Transverse colon (tissue), 4 donors: ENCODE measurements around the gene OLFM1. TPM values are rescaled to one million over a fixed set of nuclear protein-coding genes. Genes with fewer than 3 reads are reported as not detected.

Source experiments
- DNase-seq: peaks from one replicate; pipeline ENCODE4 v3.0.0-alpha.2; 2019
- H3K27ac ChIP-seq, 4 donors: fragments of 200-600 bp; sonication (generic); 2 replicates each; pipeline ENCODE4 v1.5.1; 2016 to 2018; ENCODE audit warnings: inconsistent platforms in 4 of 4
- H3K27me3 ChIP-seq: fragments of 200-600 bp; sonication (generic); 2 replicates; pipeline ENCODE4 v1.5.1; 2017; ENCODE audit warnings: inconsistent platforms
- H3K36me3 ChIP-seq, 4 donors: fragments of 200-600 bp; sonication (generic); 2 replicates each; pipeline ENCODE4 v1.5.1; 2017 to 2019; ENCODE audit warnings: inconsistent platforms in 4 of 4
- H3K4me1 ChIP-seq, 4 donors: fragments of 200-600 bp; sonication (generic); 2 replicates each; pipeline ENCODE4 v1.5.1; 2017 to 2020; ENCODE audit warnings: inconsistent platforms in 4 of 4
- H3K4me3 ChIP-seq, 4 donors: fragments of 200-600 bp; sonication (generic); 1 replicate in 1 of 4; 2 replicates in 3 of 4; pipeline versions ENCODE4 v1.5.1 to v1.6.1; 2017 to 2019; ENCODE audit warnings: inconsistent platforms in 4 of 4
- H3K9me3 ChIP-seq, 2 donors: fragments of 200-600 bp; sonication (generic); 2 replicates each; pipeline ENCODE4 v1.5.1; 2017 to 2019; ENCODE audit warnings: inconsistent platforms in 2 of 2
- CTCF ChIP-seq, 5 experiments: fragments of 200-600 bp in 3 of 5; fragments of 450-650 bp in 2 of 5; sonication (generic) in 3 of 5; IDR thresholded peaks; 1 replicate in 2 of 5; 2 replicates in 3 of 5; pipeline ENCODE4 v1.5.1; 2016 to 2017; ENCODE audit warnings: antibody characterized with exemption in 5 of 5, inconsistent platforms in 3 of 5, mild to moderate bottlenecking in 2 of 5, moderate library complexity in 1 of 5
- EP300 ChIP-seq: sonication (generic); formaldehyde crosslinking; IDR thresholded peaks from one replicate; pipeline ENCODE4 v1.6.1; 2017; ENCODE audit warnings: antibody characterized with exemption, low read depth
- POLR2A ChIP-seq: fragments of 450-650 bp; IDR thresholded peaks from one replicate; pipeline ENCODE4 v1.6.1; 2016; ENCODE audit warnings: antibody characterized with exemption, mild to moderate bottlenecking, moderate library complexity
- POLR2AphosphoS5 ChIP-seq, 3 donors: sonication (generic); formaldehyde crosslinking; IDR thresholded peaks; one replicate each; pipeline ENCODE4 v1.6.1; 2016; ENCODE audit warnings: antibody characterized with exemption in 3 of 3
- WGBS, 2 donors: methylation state at CpG; one replicate each; pipeline ENCODE4 v1.1.5; 2018; ENCODE audit warnings: low coverage in 1 of 2; 5-methylcytosine and 5-hydroxymethylcytosine counted together
- in situ Hi-C, 4 donors: fragments of 200-750 bp; cut with MboI; loops; one replicate each; pipeline versions ENCODE4 v1.15.0 to v1.15.1; 2017; ENCODE audit warnings: low sequenced_read_pairs in 3 of 4, low pct_ligation_motif_present in 1 of 4, low pct_unique_long_range_greater_than_20kb in 1 of 4
- intact Hi-C: fragments of 100-400 bp; cut with DNase I; formaldehyde crosslinking; loops from one replicate; pipeline ENCODE4 v1.15.1; 2023; ENCODE audit warnings: low total_unique reads
- total RNA-seq, 4 donors: library from RNA; depleted of rRNA; stranded (reverse); fragments of >200 nt; gene quantifications; one replicate each; pipeline ENCODE4 v1.1.0, GENCODE V29; 2016

OLFM1 gene
- total RNA-seq, 4 donors from 2014 or later, result 3.7 to 7.8 (median 4.0) TPM; not detected in 1

DNA sequence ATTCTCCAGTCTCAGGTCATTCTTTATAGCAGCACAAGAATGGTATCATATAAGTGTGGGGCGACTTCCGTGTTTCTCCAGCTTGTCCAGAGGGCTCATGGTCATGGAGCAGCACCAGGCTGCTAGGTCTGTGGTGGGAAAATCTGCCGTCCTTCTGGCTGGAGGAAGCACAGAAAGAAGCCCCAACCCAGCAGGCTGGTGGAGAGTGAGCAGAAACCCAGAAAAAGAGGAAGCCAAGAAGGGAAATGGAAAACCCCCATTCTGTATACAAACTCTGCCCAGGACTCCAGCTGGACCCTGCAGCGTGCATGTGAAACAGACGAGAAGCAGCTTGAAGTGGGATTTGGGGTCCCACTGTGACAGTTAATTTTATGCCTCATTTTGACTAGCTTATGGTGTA, 34.3 kb upstream of the OLFM1 start:
- in situ Hi-C loops, result no loop called here
- WGBS, 2 donors, result 72 to 73% methylated on average over 4 to 5 of the region's 5 CpGs

DNA sequence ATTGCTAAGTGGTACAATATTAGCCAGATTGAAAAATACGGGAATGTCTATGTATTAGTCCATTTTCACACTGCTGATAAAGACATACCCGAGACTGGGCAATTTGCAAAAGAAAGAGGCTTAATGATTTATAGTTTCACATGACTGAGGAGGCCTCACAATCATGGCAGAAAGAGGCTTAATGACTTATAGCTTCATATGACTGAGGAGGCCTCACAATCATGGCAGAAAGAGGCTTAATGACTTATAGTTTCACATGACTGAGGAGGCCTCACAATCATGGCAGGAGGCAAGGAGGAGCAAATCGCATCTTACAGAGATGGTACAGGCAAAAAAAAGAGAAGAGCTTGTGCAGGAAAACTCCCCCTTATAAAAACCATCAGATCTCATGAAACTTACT, 32.3 kb upstream of the OLFM1 start:
- TF ChIP-seq EP300, result no peak
- TF ChIP-seq POLR2AphosphoS5 (IDR thresholded peaks at IDR 0.05), result no peak
- TF ChIP-seq POLR2A, result no peak
- no peak for TF ChIP-seq CTCF (IDR thresholded peaks at IDR 0.05)
- Histone ChIP-seq H3K4me1 (no peaks in the 10 kb centered on the region), H3K4me3 (no peak overlapping the region), H3K27ac (no peak overlapping the region), H3K27me3 (peaks cover 32% of the 10 kb centered on the region), H3K36me3 (no peaks in the 10 kb centered on the region), H3K9me3 (no peaks in the 10 kb centered on the region)
- in situ Hi-C loops, result no loop called here
- DNase-seq, result no peak
- 69 to 90% methylated on average over 3 of the region's 3 CpGs for WGBS, 2 donors
- intact Hi-C loops, result no loop called here

More for the DNA sequence above, 34.3 kb upstream of the OLFM1 start:
- Histone ChIP-seq H3K9me3 (no peaks in the 10 kb centered on the region), H3K27ac (no peak overlapping the region), H3K4me3 (no peak overlapping the region), H3K36me3 (no peaks in the 10 kb centered on the region), H3K4me1 (no peaks in the 10 kb centered on the region), H3K27me3 (peaks cover 26% of the 10 kb centered on the region)
- intact Hi-C loops, result no loop called here
- TF ChIP-seq EP300 (no peak), POLR2A (no peak), POLR2AphosphoS5 (IDR thresholded peaks at IDR 0.05) (no peak), CTCF (IDR thresholded peaks at IDR 0.05) (no peak)
- DNase-seq, result no peak

DNA sequence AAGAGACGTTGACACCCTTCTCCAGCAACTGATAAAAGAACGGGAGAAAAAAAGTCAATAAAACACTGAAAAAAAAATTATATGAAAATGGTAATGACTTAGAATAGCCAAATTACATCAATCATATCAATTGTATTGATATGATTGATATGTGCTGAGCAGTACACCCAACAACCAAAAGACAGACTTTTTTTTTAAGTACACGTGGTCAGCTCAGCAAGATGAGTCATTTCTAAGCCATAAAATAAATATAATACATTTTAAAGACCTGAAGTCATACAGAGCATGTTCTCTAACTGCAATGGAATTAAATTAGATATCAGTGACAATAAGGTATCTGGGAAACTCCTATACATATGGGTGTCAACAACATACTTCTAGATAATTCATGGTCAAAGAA, 30.9 kb upstream of the OLFM1 start:
- in situ Hi-C loops, result no loop called here

DNA sequence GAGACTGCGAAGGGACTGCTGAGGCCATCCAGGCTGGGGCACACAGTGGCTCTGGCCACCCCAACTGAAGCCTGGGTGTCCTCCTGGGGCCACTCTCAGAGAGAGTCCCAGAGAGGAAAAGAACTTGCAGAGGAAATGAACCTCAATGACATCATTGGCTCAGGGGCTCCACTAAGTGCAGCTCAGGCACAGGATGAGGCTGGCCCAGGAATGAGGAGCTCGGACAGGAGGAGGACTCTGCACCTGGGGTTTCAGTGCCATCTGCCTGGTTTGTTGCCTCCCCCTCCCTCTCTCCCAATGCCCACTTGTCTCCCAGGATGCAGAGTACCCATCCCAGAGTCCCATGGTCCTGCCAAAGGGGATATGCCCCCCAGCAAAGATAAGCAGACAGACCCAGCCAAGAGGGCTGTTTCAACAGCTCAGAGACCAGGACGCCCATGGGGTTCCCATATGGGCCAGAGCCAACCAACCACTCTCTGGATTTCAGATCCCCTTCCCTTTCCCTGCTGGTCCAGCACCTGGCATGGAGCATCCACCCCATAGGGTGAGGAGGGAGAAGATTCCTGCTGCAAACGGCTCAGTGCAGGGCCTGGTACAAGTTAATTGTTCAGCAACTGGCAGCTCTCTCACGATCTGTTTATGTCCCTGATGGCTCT, 26.9 kb upstream of the OLFM1 start:
- Histone ChIP-seq H3K4me3 (no peak overlapping the region), H3K27me3 (peaks cover 50% of the 10 kb centered on the region), H3K4me1 (no peaks in the 10 kb centered on the region), H3K36me3 (no peaks in the 10 kb centered on the region), H3K9me3 (no peaks in the 10 kb centered on the region), H3K27ac (no peak overlapping the region)
- 47 to 100% methylated on average over 1 to 4 of the region's 5 CpGs for WGBS, 2 donors
- no peak for DNase-seq
- TF ChIP-seq POLR2AphosphoS5 (IDR thresholded peaks at IDR 0.05) (no peak), CTCF (IDR thresholded peaks at IDR 0.05) (no peak), EP300 (no peak), POLR2A (no peak)
- in situ Hi-C loops, result no loop called here
- intact Hi-C loops, result no loop called here

More for the DNA sequence above, 30.9 kb upstream of the OLFM1 start:
- intact Hi-C loops, result no loop called here
- Histone ChIP-seq H3K9me3 (no peaks in the 10 kb centered on the region), H3K27ac (no peak overlapping the region), H3K4me1 (no peaks in the 10 kb centered on the region), H3K36me3 (no peaks in the 10 kb centered on the region), H3K4me3 (no peak overlapping the region), H3K27me3 (peaks cover 44% of the 10 kb centered on the region)
- TF ChIP-seq POLR2AphosphoS5 (IDR thresholded peaks at IDR 0.05), result no peak
- TF ChIP-seq CTCF (IDR thresholded peaks at IDR 0.05), result no peak
- TF ChIP-seq POLR2A, result no peak
- no peak for TF ChIP-seq EP300
- no peak for DNase-seq
- WGBS, 2 donors, result 44 to 55% methylated on average over 3 of the region's 3 CpGs
